CD14-positive monocyte (primary cell): ENCODE measurements around the gene FFAR3. TPM values are rescaled to one million over a fixed set of nuclear protein-coding genes. Genes with fewer than 3 reads are reported as not detected.

ENCODE experiments used
- DNase-seq, 3 donors: peaks; one replicate each; pipeline ENCODE4 v3.0.0-alpha.2; 2011 to 2022
- H2AFZ ChIP-seq: 2 replicates; pipeline ENCODE4 v1.6.0; 2012; ENCODE audit warnings: mild to moderate bottlenecking, low read depth, low read length, inconsistent platforms; ENCODE audit not compliant: insufficient read depth, poor library complexity, severe bottlenecking
- H3K27ac ChIP-seq, 2 donors: 1 replicate in 1 of 2; 2 replicates in 1 of 2; pipeline ENCODE4 v1.5.1; 2012 to 2013; ENCODE audit warnings: low read length in 2 of 2, control low read depth in 1 of 2, inconsistent platforms in 1 of 2, low read depth in 1 of 2, mild to moderate bottlenecking in 1 of 2
- H3K27me3 ChIP-seq, 2 donors: one replicate each; pipeline versions ENCODE4 v1.6.0 to v1.6.1; 2011 to 2013; ENCODE audit warnings: low read length in 2 of 2; ENCODE audit not compliant: control insufficient read depth in 2 of 2, insufficient read depth in 2 of 2
- H3K36me3 ChIP-seq, 2 donors: replicated peaks in 1 of 2; 1 replicate in 1 of 2; 2 replicates in 1 of 2; pipeline versions ENCODE4 v1.5.1 to v1.6.1; 2012 to 2013; ENCODE audit warnings: low read length in 2 of 2, control low read depth in 1 of 2, inconsistent platforms in 1 of 2, mild to moderate bottlenecking in 1 of 2; ENCODE audit not compliant: insufficient read depth in 2 of 2, control insufficient read depth in 1 of 2
- H3K4me1 ChIP-seq, 2 donors: 1 replicate in 1 of 2; 2 replicates in 1 of 2; pipeline versions ENCODE4 v1.5.1 to v1.6.1; 2012 to 2013; ENCODE audit warnings: low read length in 2 of 2, control low read depth in 1 of 2, inconsistent platforms in 1 of 2, mild to moderate bottlenecking in 1 of 2, moderate library complexity in 1 of 2; ENCODE audit not compliant: insufficient read depth in 2 of 2, control insufficient read depth in 1 of 2
- H3K4me2 ChIP-seq: replicated peaks from 2 replicates; pipeline ENCODE3; 2012; ENCODE audit warnings: low read length, moderate library complexity, mild to moderate bottlenecking; ENCODE audit not compliant: poor library complexity, severe bottlenecking; ENCODE audit errors: extremely low read depth
- H3K4me3 ChIP-seq, 3 experiments: fragments of 200-600 bp in 1 of 3; sonication (generic) in 1 of 3; replicated peaks in 1 of 3; 1 replicate in 2 of 3; 2 replicates in 1 of 3; pipeline ENCODE4 v1.5.1; 2011 to 2013; ENCODE audit warnings: low read length in 3 of 3, mild to moderate bottlenecking in 3 of 3, control low read depth in 2 of 3, low read depth in 2 of 3, inconsistent platforms in 1 of 3, moderate library complexity in 1 of 3
- H3K79me2 ChIP-seq: 2 replicates; pipeline ENCODE4 v1.6.0; 2012; ENCODE audit warnings: mild to moderate bottlenecking, control low read depth, inconsistent platforms, low read length, moderate library complexity; ENCODE audit not compliant: insufficient read depth
- H3K9ac ChIP-seq: 2 replicates; pipeline ENCODE4 v1.6.0; 2017; ENCODE audit warnings: low read length, mild to moderate bottlenecking; ENCODE audit not compliant: insufficient read depth, poor library complexity, severe bottlenecking
- H3K9me3 ChIP-seq, 2 donors: replicated peaks in 1 of 2; 1 replicate in 1 of 2; 2 replicates in 1 of 2; pipeline versions ENCODE4 v1.5.1 to v1.6.1; 2012 to 2013; ENCODE audit warnings: low read length in 2 of 2, control low read depth in 1 of 2; ENCODE audit not compliant: control insufficient read depth in 1 of 2, insufficient read depth in 1 of 2
- H4K20me1 ChIP-seq: 2 replicates; pipeline ENCODE4 v1.6.0; 2012; ENCODE audit warnings: mild to moderate bottlenecking, low read length, control low read depth, moderate library complexity; ENCODE audit not compliant: insufficient read depth
- H3K27ac Mint-ChIP-seq, 7 donors: one replicate each; pipeline ENCODE4 v1.8.0; 2020; ENCODE audit warnings: mild to moderate bottlenecking in 7 of 7, mixed read lengths in 7 of 7, moderate library complexity in 6 of 7, inconsistent platforms in 2 of 7
- H3K27me3 Mint-ChIP-seq, 3 donors: one replicate each; pipeline ENCODE4 v1.8.0; 2021 to 2022; ENCODE audit warnings: low read depth in 3 of 3, mild to moderate bottlenecking in 3 of 3, mixed read lengths in 3 of 3, moderate library complexity in 3 of 3, inconsistent platforms in 1 of 3
- H3K36me3 Mint-ChIP-seq, 2 donors: one replicate each; pipeline ENCODE4 v1.8.0; 2020; ENCODE audit warnings: mixed read lengths in 2 of 2, inconsistent platforms in 1 of 2, mild to moderate bottlenecking in 1 of 2
- H3K4me1 Mint-ChIP-seq: one replicate; pipeline ENCODE4 v1.8.0; 2020; ENCODE audit warnings: mild to moderate bottlenecking, mixed read lengths
- H3K4me3 Mint-ChIP-seq, 2 donors: one replicate each; pipeline ENCODE4 v1.8.0; 2020; ENCODE audit warnings: mild to moderate bottlenecking in 2 of 2, mixed read lengths in 2 of 2, moderate library complexity in 1 of 2
- H3K9me3 Mint-ChIP-seq, 7 donors: one replicate each; pipeline ENCODE4 v1.8.0; 2020 to 2022; ENCODE audit warnings: mixed read lengths in 7 of 7, mild to moderate bottlenecking in 6 of 7, moderate library complexity in 6 of 7, inconsistent platforms in 2 of 7
- CTCF ChIP-seq: fragments of 200-600 bp; IDR thresholded peaks from one replicate; pipeline ENCODE4 v1.8.0; 2022; ENCODE audit warnings: antibody characterized with exemption, mild to moderate bottlenecking
- WGBS: methylation state at CpG from one replicate; pipeline ENCODE4 v1.1.5; 2013; ENCODE audit warnings: missing lambda C conversion rate; ENCODE audit not compliant: insufficient coverage; 5-methylcytosine and 5-hydroxymethylcytosine counted together
- intact Hi-C, 2 donors: fragments of 100-400 bp; cut with micrococcal nuclease; formaldehyde crosslinking; loops; one replicate each; pipeline versions ENCODE4 v1.15.0 to v1.15.1; 2023
- polyA plus RNA-seq, 3 donors: library from polyadenylated mRNA; depleted of rRNA in 1 of 3; unstranded in 2 of 3; stranded (reverse) in 1 of 3; fragments of 300-500 nt in 2 of 3; fragments of >200 nt in 1 of 3; fragmentation: Illumina TruSeq in 2 of 3; gene quantifications; 1 replicate in 2 of 3; 2 replicates in 1 of 3; pipeline ENCODE4 v1.2.3, GENCODE V29; 2012 to 2021

The FFAR3 gene
- polyA plus RNA-seq, 3 donors: 1.2 to 17.9 (median 1.2) TPM

- Histone ChIP-seq H3K4me3 (no peak overlapping the region), H3K9ac (no peak overlapping the region), H3K4me2 (no peak overlapping the region), H3K36me3 (no peaks in the 10 kb centered on the region), H3K79me2 (no peaks in the 10 kb centered on the region), H4K20me1 (no peaks in the 10 kb centered on the region), H2AFZ (no peak overlapping the region), H3K27me3 (no peaks in the 10 kb centered on the region), H3K27ac (no peak overlapping the region), H3K9me3 (no peaks in the 10 kb centered on the region), H3K4me1 (peaks cover 13 to 20% of the 10 kb centered on the region in 2 donors)
- Mint-ChIP-seq H3K27me3 (peaks cover 8 to 11% (median 10%) of the 10 kb centered on the region in 3 donors), H3K9me3 (peaks cover 0 to 2% (median 0%) of the 10 kb centered on the region in 7 donors), H3K4me3 (no peak overlapping the region), H3K4me1 (peaks cover 17% of the 10 kb centered on the region), H3K27ac (peak overlapping the region in 2 of 7 donors; percentile 24 to 32), H3K36me3 (peaks cover 0 to 2% of the 10 kb centered on the region in 2 donors)
- DNase-seq: no peak
- intact Hi-C loops: no loop called here
- no peak for TF ChIP-seq CTCF
- 35% methylated on average over 12 of the region's 12 CpGs for WGBS
Measured at GRCh38 chr19:35332817-35333216, 25.4 kb upstream of the FFAR3 start.

GRCh38 chr19:35334144-35334753, 24.0 kb upstream of the FFAR3 start:
- no peak overlapping the region for H3K27ac ChIP-seq
- peaks cover 0 to 2% (median 0%) of the 10 kb centered on the region in 7 donors for H3K9me3 Mint-ChIP-seq
- peaks cover 2 to 6% of the 10 kb centered on the region in 2 donors for H3K4me1 ChIP-seq
- H3K4me2 ChIP-seq: no peak overlapping the region
- H3K9ac ChIP-seq: no peak overlapping the region
- intact Hi-C loops: no loop called here
- H4K20me1 ChIP-seq: no peaks in the 10 kb centered on the region
- H2AFZ ChIP-seq: no peak overlapping the region
- no peaks in the 10 kb centered on the region for H3K27me3 ChIP-seq
- WGBS: 100% methylated on average over 6 of the region's 10 CpGs
- no peaks in the 10 kb centered on the region for H3K36me3 ChIP-seq
- H3K4me3 ChIP-seq: no peak overlapping the region
- no peaks in the 10 kb centered on the region for H3K79me2 ChIP-seq
- no peaks in the 10 kb centered on the region for H3K9me3 ChIP-seq
- H3K4me1 Mint-ChIP-seq: peaks cover 6% of the 10 kb centered on the region
- TF ChIP-seq CTCF: no peak
- no peaks in the 10 kb centered on the region for H3K36me3 Mint-ChIP-seq
- no peak overlapping the region for H3K27ac Mint-ChIP-seq
- no peak for DNase-seq
- peaks cover 8 to 10% (median 10%) of the 10 kb centered on the region in 3 donors for H3K27me3 Mint-ChIP-seq
- no peak overlapping the region for H3K4me3 Mint-ChIP-seq
